Measurements from ENCODE around the gene IPPK. TPM values are rescaled to one million over a fixed set of nuclear protein-coding genes. Genes with fewer than 3 reads are reported as not detected.

Gene IPPK
- polyA plus RNA-seq, 1 donor from 2014 or later: 5.2 TPM

DNA sequence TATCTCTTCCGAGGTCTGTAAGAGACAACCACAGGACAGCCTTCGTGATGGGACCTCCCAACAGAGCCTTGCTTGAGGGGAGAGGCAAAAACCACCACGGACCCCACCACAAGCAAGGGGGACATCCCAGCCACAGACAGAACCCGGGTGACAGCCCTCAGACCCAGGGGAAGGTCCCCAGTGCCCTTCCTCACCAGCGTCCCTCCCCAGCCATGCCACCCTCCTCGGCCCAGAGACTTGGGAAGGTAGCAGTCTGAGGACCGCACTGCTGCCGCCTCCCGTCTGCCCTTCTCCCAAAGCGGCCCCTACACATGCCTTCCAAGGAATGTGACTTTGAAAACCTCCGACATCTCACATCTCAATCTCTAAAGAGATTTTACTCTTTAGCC is 13.4 kb downstream of the IPPK start:
- Mint-ChIP-seq H3K4me3 (no peak overlapping the region), H3K27me3 (no peaks in the 10 kb centered on the region), H3K36me3 (peaks cover 3% of the 10 kb centered on the region), H3K4me1 (peaks cover 2 to 7% (median 3%) of the 10 kb centered on the region in 3 donors), H3K27ac (no peak overlapping the region), H3K9me3 (no peaks in the 10 kb centered on the region)

DNA sequence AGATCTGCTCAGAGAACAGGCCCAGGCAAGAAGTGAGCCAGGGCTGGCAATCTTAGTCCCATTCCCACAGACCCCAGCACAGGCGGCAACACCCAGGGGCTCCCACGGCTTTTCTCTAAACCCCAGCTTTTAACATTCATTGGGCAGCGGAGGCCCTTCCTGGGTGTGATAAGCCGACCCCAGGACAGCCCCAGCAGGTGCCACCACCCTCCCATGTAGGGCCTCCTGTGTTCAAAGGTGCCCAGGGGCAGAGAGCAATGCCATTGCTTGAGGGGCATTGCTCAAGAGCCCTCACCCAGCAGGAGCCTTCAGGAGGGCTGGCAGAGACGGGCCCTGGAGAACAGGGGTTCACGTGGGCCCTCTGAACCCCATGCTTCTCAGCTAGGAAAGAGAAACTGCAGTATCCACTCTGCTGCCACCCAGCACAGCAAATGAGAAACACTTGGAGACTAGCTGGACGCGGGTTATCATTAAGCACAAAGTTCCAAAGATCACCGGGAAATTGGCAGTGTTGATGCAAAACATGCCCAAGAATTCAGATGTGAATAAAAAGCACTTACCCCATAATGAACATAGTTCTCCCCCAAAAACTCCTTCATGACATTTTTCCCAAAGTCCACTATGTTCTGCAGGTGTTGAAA is 13.9 kb downstream of the IPPK start:
- Mint-ChIP-seq H3K27me3 (no peaks in the 10 kb centered on the region), H3K4me3 (no peak overlapping the region), H3K36me3 (peaks cover 3% of the 10 kb centered on the region), H3K9me3 (no peaks in the 10 kb centered on the region), H3K27ac (no peak overlapping the region), H3K4me1 (peaks cover 0 to 7% (median 2%) of the 10 kb centered on the region in 3 donors)

DNA sequence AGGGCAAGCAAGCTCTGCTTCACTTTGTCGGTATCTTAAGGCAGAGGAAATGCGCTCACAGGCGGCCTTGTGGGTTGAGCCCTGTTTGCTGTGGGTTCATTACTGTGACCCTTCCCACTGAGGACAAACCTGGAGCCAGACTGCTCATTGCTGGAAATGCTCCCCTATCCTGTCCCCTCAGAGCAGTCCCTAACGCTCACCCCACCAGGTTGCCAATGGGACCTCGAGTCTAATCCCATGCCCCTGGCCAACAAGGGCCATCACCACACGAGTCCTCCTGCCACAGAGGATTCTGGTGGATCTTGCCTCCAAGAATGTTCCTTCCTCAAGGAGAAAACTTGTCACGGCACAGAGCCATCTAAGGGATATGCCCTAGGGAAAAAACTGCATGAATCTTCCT is 14.6 kb downstream of the IPPK start:
- H3K27me3 Mint-ChIP-seq: no peaks in the 10 kb centered on the region
- H3K9me3 Mint-ChIP-seq: no peaks in the 10 kb centered on the region
- peaks cover 0 to 7% (median 2%) of the 10 kb centered on the region in 3 donors for H3K4me1 Mint-ChIP-seq
- no peak overlapping the region for H3K4me3 Mint-ChIP-seq
- H3K27ac Mint-ChIP-seq: no peak overlapping the region
- peaks cover 3% of the 10 kb centered on the region for H3K36me3 Mint-ChIP-seq

DNA sequence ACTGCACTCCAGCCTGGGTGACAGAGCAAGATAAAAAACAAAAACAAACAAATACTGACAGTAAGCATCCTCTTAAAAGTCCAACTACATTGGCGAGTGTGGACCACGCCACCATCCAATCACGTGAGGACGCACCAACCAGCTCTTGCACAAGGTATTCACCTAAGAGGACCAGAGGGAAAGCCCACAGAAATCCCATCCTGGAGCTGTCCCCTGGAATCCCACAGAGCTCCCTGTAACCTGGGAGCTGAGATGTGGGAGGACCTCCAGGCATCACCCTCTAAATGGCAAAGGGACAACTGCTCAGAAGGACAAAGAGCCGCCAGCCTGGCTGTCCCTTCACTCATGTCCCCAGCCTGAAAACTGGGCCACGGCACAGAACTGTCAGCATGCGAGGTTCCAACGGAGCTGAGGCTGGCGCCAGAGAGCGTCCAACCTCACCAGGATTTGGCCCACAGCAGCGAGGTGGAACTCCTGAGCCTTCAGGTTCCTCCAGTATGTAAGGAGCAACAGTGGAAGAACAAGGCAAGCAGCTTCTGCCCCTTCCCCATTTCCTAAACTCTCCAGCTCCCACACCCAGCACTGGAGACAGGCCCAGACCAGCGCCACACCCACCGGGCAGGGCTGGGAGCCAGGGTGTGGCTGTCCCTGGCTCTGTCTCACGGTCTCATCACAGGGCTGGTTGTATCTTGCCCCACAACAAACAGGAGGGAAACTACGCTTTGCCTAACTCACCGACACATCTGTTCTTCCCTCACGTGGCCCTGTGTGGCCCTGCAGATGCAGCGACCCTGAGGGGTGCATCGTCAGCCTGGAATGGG is 15.2 kb downstream of the IPPK start:
- Mint-ChIP-seq H3K36me3 (peaks cover 1% of the 10 kb centered on the region), H3K9me3 (no peaks in the 10 kb centered on the region), H3K27me3 (no peaks in the 10 kb centered on the region), H3K4me3 (no peak overlapping the region), H3K4me1 (peaks cover 0 to 7% (median 0%) of the 10 kb centered on the region in 3 donors), H3K27ac (no peak overlapping the region)

DNA sequence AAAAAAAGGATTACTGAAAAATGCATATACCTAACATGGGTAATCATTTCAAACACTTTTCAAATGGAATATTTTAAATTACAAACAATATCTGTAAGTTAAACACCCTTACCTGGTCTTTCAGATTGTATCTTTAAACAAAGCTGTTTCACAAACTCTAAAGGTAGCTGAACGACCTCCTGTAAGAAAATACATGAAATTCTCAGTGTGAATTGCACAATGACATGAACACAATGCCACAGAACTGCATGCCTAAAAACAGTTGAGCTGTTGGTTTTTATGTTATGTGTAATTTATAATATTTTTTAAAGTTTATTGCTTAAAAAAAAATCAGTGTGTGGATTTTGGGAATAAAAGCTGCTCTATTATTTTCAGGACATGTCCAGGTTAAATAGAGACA is 17.5 kb downstream of the IPPK start:
- H3K36me3 Mint-ChIP-seq: peaks cover 4% of the 10 kb centered on the region
- no peak overlapping the region for H3K27ac Mint-ChIP-seq
- no peak overlapping the region for H3K4me3 Mint-ChIP-seq

DNA sequence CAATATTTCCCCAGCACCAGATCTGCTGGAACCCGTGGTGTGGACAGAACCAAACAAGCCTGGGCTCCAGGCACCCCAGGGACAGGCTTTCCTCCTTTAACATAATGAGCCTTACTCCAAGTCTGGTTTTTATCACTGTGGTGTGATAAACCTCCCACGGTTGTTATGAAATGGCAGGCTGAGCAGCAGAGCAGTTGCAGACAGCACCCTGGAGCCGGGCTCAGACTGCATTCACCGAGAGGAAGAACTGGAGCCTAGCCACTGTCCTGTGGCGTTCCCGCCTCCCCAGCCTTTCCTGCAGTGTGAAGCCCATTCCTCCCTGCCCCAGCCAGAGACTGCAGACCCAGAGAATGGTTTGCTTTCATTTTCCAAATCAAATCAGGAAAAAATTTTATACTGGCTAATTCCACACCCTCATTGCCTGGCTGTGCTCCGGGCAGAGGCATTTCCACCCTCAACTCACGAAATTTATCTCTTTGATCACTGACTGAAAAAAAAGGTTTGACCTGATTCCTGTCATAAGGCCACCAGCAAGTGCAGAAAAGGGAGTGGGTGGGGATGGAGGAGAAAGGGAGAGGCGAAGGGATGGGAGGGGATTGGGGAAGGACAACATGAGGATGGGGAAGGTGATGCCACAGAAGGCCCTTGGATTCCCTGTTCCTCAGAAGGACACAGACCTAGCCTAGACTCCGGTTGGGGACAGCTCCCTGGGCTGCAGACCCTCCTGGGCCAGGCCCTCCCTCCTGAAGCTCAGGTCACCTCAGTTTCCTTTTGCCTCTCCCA is 18.9 kb downstream of the IPPK start:
- no peak overlapping the region for H3K27ac Mint-ChIP-seq

More for the DNA sequence above, 17.5 kb downstream of the IPPK start:
- Mint-ChIP-seq H3K9me3 (no peaks in the 10 kb centered on the region), H3K27me3 (no peaks in the 10 kb centered on the region), H3K4me1 (peaks cover 0 to 8% (median 0%) of the 10 kb centered on the region in 3 donors)

DNA sequence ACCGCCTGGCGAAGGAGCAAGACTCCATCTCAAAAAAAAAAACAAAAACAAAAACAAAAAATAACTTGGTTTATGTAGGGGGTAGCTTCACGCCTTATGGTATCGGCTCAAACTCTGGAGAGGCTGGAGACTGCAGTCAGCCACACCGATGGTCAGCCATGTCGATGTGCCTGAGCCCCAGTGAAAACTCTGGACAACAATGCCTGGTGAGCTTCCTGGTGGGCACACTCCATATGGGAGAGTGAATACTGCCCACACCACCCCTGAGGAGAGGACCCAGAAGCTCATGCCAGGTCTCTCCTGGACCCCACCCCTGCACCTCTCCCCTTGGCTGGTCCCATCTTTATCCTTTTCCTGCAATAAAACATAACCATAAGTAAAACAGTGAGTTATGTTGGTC is 19.6 kb downstream of the IPPK start:
- H3K36me3 Mint-ChIP-seq: peaks cover 23% of the 10 kb centered on the region
- no peak overlapping the region for H3K27ac Mint-ChIP-seq

More for the DNA sequence above, 18.9 kb downstream of the IPPK start:
- no peaks in the 10 kb centered on the region for H3K27me3 Mint-ChIP-seq
- peaks cover 15% of the 10 kb centered on the region for H3K36me3 Mint-ChIP-seq
- no peak overlapping the region for H3K4me3 Mint-ChIP-seq
- H3K9me3 Mint-ChIP-seq: peaks cover 3 to 7% (median 6%) of the 10 kb centered on the region in 3 donors
- H3K4me1 Mint-ChIP-seq: peaks cover 0 to 11% (median 0%) of the 10 kb centered on the region in 3 donors

DNA sequence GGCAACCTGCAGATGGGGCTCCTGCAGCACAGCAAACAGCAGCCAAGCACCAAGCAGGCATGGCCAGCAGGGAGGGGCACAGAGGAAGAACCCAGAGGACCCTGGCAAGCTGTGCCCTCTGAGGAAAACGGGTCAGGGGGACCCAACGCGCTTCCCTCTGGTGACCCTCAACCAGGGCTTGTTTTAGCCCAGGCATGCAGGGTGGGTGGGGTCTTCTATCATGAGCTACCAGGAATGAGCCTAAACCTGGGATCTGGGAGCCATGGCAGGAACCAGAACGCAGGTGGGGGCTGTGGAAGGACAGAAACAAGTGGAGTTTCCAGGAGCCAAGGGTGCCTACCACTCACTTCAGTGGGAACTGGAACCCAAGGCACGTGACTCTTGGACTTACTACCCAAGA is 20.9 kb downstream of the IPPK start:
- Mint-ChIP-seq H3K27me3 (no peaks in the 10 kb centered on the region), H3K9me3 (peaks cover 3 to 19% (median 7%) of the 10 kb centered on the region in 3 donors), H3K27ac (no peak overlapping the region), H3K4me3 (no peak overlapping the region), H3K4me1 (peaks cover 0 to 9% (median 0%) of the 10 kb centered on the region in 3 donors), H3K36me3 (peaks cover 29% of the 10 kb centered on the region)

More for the DNA sequence above, 19.6 kb downstream of the IPPK start:
- H3K27me3 Mint-ChIP-seq: no peaks in the 10 kb centered on the region
- H3K4me1 Mint-ChIP-seq: peaks cover 0 to 11% (median 0%) of the 10 kb centered on the region in 3 donors
- H3K4me3 Mint-ChIP-seq: no peak overlapping the region
- H3K9me3 Mint-ChIP-seq: peaks cover 3 to 15% (median 7%) of the 10 kb centered on the region in 3 donors

DNA sequence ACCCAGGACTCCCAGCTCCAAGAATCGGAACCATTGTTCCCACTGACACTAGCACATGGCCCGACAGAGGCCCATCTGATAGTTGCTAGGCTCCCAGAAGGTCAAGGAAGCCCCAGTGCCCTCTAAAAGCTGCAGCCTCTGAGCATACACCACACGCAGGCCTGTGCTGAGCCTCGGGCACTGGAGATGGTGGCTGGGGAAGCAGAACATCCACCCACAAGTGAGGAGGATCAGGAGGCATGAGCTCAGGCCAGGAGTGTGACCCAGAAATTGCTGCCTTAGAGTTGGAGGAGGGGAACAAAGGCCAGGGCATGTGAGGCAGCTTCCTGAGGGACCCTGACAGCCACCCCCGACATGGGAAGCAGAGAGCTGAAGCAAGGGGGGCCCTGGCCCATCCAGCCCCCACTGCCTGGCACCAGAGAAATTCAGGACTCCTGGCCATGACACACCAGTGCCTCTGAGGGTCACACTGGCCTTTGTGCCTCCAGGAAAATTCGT is 21.4 kb downstream of the IPPK start:
- H3K9me3 Mint-ChIP-seq: peaks cover 3 to 19% (median 7%) of the 10 kb centered on the region in 3 donors
- H3K36me3 Mint-ChIP-seq: peaks cover 29% of the 10 kb centered on the region
- H3K4me1 Mint-ChIP-seq: peaks cover 0 to 4% (median 0%) of the 10 kb centered on the region in 3 donors
- H3K27ac Mint-ChIP-seq: no peak overlapping the region
- H3K27me3 Mint-ChIP-seq: no peaks in the 10 kb centered on the region
- peak overlapping the region in 1 of 4 donors; percentile 25 for H3K4me3 Mint-ChIP-seq

DNA sequence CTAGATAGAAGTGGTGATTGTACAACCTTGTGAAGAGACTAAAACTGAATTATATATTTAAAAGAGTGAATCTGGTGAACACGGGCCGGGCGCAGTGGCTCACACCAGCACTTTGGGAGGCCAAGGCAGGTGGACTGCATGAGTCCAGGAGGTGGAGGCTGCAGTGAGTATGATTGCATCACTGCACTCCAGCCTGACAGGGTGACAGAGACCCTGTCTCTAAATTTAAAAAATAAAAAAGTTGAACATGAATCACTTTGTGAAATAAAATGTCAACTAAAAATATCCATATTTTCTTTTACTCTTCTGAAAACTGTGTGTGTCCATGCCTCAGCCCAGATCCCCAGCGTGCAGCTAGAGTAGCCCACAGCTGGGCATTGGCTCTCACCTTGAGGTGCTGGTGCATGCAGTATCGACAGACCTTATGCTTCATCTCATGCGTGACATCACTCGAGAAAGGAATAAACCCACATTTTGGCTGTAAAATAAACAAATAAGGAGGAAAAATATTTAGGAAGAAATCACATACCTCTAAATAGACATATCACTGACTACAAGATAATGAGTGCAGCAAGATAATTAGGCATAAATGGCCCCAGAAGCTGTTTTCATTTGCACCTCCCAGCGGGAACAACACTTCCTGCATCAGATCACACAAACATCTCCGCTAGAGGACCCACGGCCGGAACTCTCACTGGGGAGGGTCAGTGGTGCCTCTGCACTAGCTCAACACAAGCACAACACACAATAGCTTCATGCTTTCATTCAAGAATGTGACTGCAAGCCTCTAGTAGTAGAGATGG is 22.1 kb downstream of the IPPK start:
- Mint-ChIP-seq H3K4me1 (peaks cover 0 to 4% (median 0%) of the 10 kb centered on the region in 3 donors), H3K27me3 (no peaks in the 10 kb centered on the region), H3K27ac (no peak overlapping the region), H3K36me3 (peaks cover 29% of the 10 kb centered on the region), H3K4me3 (no peak overlapping the region), H3K9me3 (peaks cover 3 to 19% (median 7%) of the 10 kb centered on the region in 3 donors)

DNA sequence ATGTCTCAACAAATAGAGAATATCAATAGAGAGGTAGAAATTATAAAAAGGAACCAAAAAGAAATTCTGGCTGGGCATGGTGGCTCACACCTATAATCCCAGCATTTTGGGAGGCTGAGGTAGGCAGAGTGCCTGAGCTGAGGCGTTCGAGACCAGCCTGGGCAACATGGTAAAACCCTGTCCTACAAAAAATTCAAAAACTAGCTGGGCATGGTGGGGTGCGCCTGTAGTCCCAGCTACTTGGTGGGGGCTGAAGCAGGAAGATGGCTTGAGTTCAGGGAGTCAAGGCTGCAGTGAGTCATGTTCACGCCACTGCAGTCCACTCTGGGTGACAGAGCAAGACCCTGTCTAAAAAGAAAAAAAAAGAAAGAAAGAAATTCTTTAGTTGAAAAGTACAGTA is 24.9 kb downstream of the IPPK start:
- Mint-ChIP-seq H3K9me3 (peaks cover 3 to 19% (median 7%) of the 10 kb centered on the region in 3 donors), H3K4me1 (peaks cover 0 to 4% (median 0%) of the 10 kb centered on the region in 3 donors), H3K27me3 (no peaks in the 10 kb centered on the region), H3K27ac (no peak overlapping the region), H3K4me3 (no peak overlapping the region), H3K36me3 (peaks cover 34% of the 10 kb centered on the region)

DNA sequence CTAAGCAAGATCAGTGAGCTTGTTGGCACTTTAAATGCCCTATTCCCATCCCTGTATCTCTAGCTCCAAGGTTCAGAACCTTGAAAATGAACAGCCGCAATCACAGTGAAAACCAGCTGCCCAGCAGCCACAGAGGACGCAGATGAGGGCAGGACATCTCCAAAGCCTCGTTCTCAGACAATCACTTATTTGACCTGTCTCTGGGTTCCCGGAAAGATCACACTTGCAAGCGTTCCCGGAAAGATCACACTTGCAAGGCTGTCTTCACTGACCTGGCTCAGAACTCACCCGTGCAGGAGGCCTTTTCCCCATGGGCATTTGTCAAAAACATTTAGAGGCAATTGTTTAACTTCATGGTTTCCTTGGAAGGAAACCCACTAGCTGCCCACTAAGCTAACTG is 25.7 kb downstream of the IPPK start:
- peaks cover 3 to 19% (median 7%) of the 10 kb centered on the region in 3 donors for H3K9me3 Mint-ChIP-seq
- H3K4me1 Mint-ChIP-seq: peaks cover 0 to 4% (median 0%) of the 10 kb centered on the region in 3 donors
- no peaks in the 10 kb centered on the region for H3K27me3 Mint-ChIP-seq
- H3K4me3 Mint-ChIP-seq: no peak overlapping the region
- peaks cover 34% of the 10 kb centered on the region for H3K36me3 Mint-ChIP-seq
- H3K27ac Mint-ChIP-seq: no peak overlapping the region

DNA sequence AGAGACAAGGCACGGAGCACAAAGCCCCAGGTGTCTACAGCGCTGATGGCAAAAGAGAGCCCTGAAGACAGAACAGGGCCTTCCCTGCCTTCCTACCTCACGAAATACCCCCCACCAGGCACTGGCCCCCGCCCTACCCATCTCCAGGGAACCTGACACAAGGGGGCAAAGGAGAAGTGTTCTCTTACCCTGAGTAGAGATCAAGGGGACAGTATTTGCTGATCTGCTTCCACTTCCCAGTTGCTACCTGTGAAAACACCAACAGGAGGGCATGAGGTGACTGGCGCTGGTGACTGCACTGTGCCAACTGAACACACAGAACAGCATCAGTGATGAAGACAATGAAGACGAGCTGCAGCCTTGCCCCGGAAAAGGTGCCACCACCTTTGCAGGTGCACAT is 27.4 kb downstream of the IPPK start:
- H3K4me3 Mint-ChIP-seq: peak overlapping the region in 1 of 4 donors; percentile 33
- H3K4me1 Mint-ChIP-seq: peaks cover 0 to 3% (median 0%) of the 10 kb centered on the region in 3 donors

DNA sequence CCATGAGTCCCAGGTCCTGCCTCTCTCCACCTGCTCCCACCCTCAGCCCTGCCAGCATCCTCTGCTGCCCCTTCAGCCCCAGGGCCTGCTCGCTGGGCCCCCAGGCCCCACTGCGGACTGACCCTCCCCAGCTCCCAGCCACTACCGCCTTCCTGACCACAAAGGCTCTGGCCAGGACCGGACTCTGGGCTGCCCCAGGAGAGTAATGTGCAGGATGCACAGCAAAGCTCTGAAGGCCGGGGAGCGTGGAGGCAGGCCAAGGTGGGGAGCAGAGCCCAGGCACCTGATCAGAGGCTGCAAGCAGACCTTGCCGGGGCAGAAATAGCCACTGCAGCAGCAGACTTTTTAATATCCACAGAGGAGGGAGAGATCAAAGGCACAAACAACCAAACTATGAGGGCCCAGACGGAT is 27.9 kb downstream of the IPPK start:
- Mint-ChIP-seq H3K4me3 (no peak overlapping the region), H3K27me3 (no peaks in the 10 kb centered on the region), H3K4me1 (peaks cover 0 to 3% (median 0%) of the 10 kb centered on the region in 3 donors), H3K9me3 (peaks cover 3 to 18% (median 7%) of the 10 kb centered on the region in 3 donors), H3K36me3 (peaks cover 33% of the 10 kb centered on the region), H3K27ac (no peak overlapping the region)

More for the DNA sequence above, 27.4 kb downstream of the IPPK start:
- Mint-ChIP-seq H3K36me3 (peaks cover 34% of the 10 kb centered on the region), H3K27me3 (no peaks in the 10 kb centered on the region), H3K27ac (no peak overlapping the region), H3K9me3 (peaks cover 3 to 19% (median 7%) of the 10 kb centered on the region in 3 donors)

Data from IgD-negative memory B cell (primary cell).